Liver (tissue), 3 donors: ENCODE measurements around the gene SAMD7.

Experiments
- EGR1 ChIP-seq, 2 donors: IDR thresholded peaks; 2 replicates each; pipeline ENCODE4 v1.6.1; 2016 to 2018; ENCODE audit warnings: antibody characterized with exemption in 2 of 2, low read depth in 2 of 2
- JUND ChIP-seq, 2 donors: IDR thresholded peaks; 2 replicates each; pipeline ENCODE4 v1.6.1; 2016; ENCODE audit warnings: antibody characterized with exemption in 2 of 2
- MAX ChIP-seq: IDR thresholded peaks from 2 replicates; pipeline ENCODE4 v1.6.1; 2016; ENCODE audit warnings: antibody characterized with exemption
- RAD21 ChIP-seq, 2 donors: IDR thresholded peaks; 2 replicates each; pipeline ENCODE4 v1.6.1; 2016; ENCODE audit warnings: antibody characterized with exemption in 2 of 2, mild to moderate bottlenecking in 2 of 2
- TAF1 ChIP-seq: conservative IDR thresholded peaks from 2 replicates; pipeline ENCODE4 v1.6.1; 2016; ENCODE audit warnings: antibody characterized with exemption, mild to moderate bottlenecking
- TF ChIP-seq, protein P1 (sequence below): fragments of 150-350 bp; IDR thresholded peaks from 2 replicates; pipeline ENCODE4 v1.5.1; 2017; ENCODE audit warnings: improper control_type of control experiment, low read depth, low read length; ENCODE audit not compliant: missing input control
- TF ChIP-seq, protein P2 (sequence below): IDR thresholded peaks from 2 replicates; pipeline ENCODE4 v1.6.1; 2016; ENCODE audit warnings: antibody characterized with exemption, mild to moderate bottlenecking
- donor health status: healthy.
- donor health status: healthy.

DNA sequence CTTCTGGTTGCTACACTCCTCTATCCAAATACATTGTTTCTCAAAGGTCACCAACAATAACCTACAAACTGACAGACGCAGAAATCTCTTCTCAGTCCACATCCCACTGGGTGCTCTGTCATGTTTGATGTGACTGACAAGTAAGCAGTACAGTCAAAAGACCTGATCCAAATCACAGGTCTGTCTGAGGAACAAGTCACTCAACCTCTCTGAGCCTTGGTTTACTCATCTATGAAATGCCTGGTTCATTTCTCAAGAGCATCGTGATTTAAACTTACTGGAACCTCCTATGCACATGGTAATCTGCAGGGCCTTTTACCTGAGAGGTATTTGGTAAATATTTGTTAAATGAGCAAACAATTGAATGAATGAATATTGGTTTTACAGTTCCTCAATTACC lies 47.1 kb upstream of the SAMD7 start:
- TF ChIP-seq, protein P1, sequence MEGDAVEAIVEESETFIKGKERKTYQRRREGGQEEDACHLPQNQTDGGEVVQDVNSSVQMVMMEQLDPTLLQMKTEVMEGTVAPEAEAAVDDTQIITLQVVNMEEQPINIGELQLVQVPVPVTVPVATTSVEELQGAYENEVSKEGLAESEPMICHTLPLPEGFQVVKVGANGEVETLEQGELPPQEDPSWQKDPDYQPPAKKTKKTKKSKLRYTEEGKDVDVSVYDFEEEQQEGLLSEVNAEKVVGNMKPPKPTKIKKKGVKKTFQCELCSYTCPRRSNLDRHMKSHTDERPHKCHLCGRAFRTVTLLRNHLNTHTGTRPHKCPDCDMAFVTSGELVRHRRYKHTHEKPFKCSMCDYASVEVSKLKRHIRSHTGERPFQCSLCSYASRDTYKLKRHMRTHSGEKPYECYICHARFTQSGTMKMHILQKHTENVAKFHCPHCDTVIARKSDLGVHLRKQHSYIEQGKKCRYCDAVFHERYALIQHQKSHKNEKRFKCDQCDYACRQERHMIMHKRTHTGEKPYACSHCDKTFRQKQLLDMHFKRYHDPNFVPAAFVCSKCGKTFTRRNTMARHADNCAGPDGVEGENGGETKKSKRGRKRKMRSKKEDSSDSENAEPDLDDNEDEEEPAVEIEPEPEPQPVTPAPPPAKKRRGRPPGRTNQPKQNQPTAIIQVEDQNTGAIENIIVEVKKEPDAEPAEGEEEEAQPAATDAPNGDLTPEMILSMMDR, result no peak
- TF ChIP-seq, protein P2, sequence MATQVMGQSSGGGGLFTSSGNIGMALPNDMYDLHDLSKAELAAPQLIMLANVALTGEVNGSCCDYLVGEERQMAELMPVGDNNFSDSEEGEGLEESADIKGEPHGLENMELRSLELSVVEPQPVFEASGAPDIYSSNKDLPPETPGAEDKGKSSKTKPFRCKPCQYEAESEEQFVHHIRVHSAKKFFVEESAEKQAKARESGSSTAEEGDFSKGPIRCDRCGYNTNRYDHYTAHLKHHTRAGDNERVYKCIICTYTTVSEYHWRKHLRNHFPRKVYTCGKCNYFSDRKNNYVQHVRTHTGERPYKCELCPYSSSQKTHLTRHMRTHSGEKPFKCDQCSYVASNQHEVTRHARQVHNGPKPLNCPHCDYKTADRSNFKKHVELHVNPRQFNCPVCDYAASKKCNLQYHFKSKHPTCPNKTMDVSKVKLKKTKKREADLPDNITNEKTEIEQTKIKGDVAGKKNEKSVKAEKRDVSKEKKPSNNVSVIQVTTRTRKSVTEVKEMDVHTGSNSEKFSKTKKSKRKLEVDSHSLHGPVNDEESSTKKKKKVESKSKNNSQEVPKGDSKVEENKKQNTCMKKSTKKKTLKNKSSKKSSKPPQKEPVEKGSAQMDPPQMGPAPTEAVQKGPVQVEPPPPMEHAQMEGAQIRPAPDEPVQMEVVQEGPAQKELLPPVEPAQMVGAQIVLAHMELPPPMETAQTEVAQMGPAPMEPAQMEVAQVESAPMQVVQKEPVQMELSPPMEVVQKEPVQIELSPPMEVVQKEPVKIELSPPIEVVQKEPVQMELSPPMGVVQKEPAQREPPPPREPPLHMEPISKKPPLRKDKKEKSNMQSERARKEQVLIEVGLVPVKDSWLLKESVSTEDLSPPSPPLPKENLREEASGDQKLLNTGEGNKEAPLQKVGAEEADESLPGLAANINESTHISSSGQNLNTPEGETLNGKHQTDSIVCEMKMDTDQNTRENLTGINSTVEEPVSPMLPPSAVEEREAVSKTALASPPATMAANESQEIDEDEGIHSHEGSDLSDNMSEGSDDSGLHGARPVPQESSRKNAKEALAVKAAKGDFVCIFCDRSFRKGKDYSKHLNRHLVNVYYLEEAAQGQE, result no peak
- no peak for TF ChIP-seq JUND (IDR thresholded peaks at IDR 0.05)
- TF ChIP-seq RAD21 (IDR thresholded peaks at IDR 0.05), result no peak
- TF ChIP-seq MAX, result no peak
- no peak for TF ChIP-seq EGR1 (IDR thresholded peaks at IDR 0.05; ENCODE audit: low read depth in 2 of 2)
- TF ChIP-seq TAF1, result no peak
